HepG2 (cell line): ENCODE measurements around the gene PRELP.

ENCODE experiments used
- BRD4 ChIP-seq: sonication (generic); formaldehyde crosslinking; IDR thresholded peaks from 2 replicates; pipeline ENCODE4 v1.4.0; 2020; ENCODE audit warnings: missing genetic modification reagents
- CTCF ChIP-seq: sonication (generic); formaldehyde crosslinking; IDR thresholded peaks from 2 replicates; pipeline ENCODE4 v1.5.0; 2020; ENCODE audit warnings: mild to moderate bottlenecking, missing genetic modification reagents, moderate library complexity
- EZH2 ChIP-seq: conservative IDR thresholded peaks from 2 replicates; pipeline ENCODE4 v1.6.1; 2012; ENCODE audit warnings: mild to moderate bottlenecking, low read depth, low read length, moderate library complexity
- FIP1L1 ChIP-seq: fragments of 200-400 bp; formaldehyde crosslinking; IDR thresholded peaks from 2 replicates; pipeline ENCODE4 v1.6.1; 2018; ENCODE audit warnings: low read depth, mild to moderate bottlenecking, low read length, moderate library complexity, borderline replicate concordance; ENCODE audit not compliant: insufficient read depth
- GATA4 ChIP-seq: sonication (generic); IDR thresholded peaks from 2 replicates; pipeline ENCODE4 v1.6.1; 2016; ENCODE audit warnings: antibody characterized with exemption, low read depth, borderline replicate concordance
- NR2C2 ChIP-seq: sonication (generic); formaldehyde crosslinking; IDR thresholded peaks from 2 replicates; pipeline ENCODE4 v1.4.0; 2020; ENCODE audit warnings: missing genetic modification reagents, mild to moderate bottlenecking, moderate library complexity, borderline replicate concordance
- REST ChIP-seq, 2 experiments: IDR thresholded peaks; 2 replicates each; pipeline ENCODE4 v1.6.1; 2011 to 2012; ENCODE audit warnings: low read length in 2 of 2, borderline replicate concordance in 1 of 2, low read depth in 1 of 2, mild to moderate bottlenecking in 1 of 2, moderate library complexity in 1 of 2
- ZBTB3 ChIP-seq: sonication (generic); formaldehyde crosslinking; IDR thresholded peaks from 2 replicates; pipeline ENCODE4 v1.4.0; 2020; ENCODE audit warnings: low read depth, mild to moderate bottlenecking, moderate library complexity, missing genetic modification reagents, borderline replicate concordance
- ZNF292 ChIP-seq: sonication (generic); formaldehyde crosslinking; IDR thresholded peaks from 2 replicates; pipeline ENCODE4 v1.8.1; 2022; ENCODE audit warnings: mild to moderate bottlenecking, low read depth, missing genetic modification reagents, borderline replicate concordance
- ZNF589 ChIP-seq: sonication (generic); formaldehyde crosslinking; conservative IDR thresholded peaks from 2 replicates; pipeline ENCODE4 v1.8.0; 2022; ENCODE audit warnings: mild to moderate bottlenecking, moderate library complexity, missing genetic modification reagents
- ZNF674 ChIP-seq: sonication (generic); formaldehyde crosslinking; IDR thresholded peaks from 2 replicates; pipeline ENCODE4 v1.5.0; 2020; ENCODE audit warnings: low read depth, mild to moderate bottlenecking, missing genetic modification reagents
- ZNF691 ChIP-seq: sonication (generic); formaldehyde crosslinking; IDR thresholded peaks from 2 replicates; pipeline ENCODE4 v1.4.0; 2020; ENCODE audit warnings: missing genetic modification reagents, low read depth, mild to moderate bottlenecking, borderline replicate concordance
- ZNF768 ChIP-seq: sonication (generic); formaldehyde crosslinking; IDR thresholded peaks from 2 replicates; pipeline ENCODE4 v1.4.0; 2020; ENCODE audit warnings: missing genetic modification reagents

- TF ChIP-seq ZNF674 (CRISPR knock-in tag) (no peak), ZNF589 (CRISPR knock-in tag) (no peak), ZNF691 (CRISPR knock-in tag) (no peak), ZNF292 (no peak), ZBTB3 (CRISPR knock-in tag) (no peak), ZNF768 (no peak), GATA4 (no peak), FIP1L1 (no peak), BRD4 (CRISPR knock-in tag) (no peak), NR2C2 (CRISPR knock-in tag) (no peak), CTCF (CRISPR knock-in tag) (no peak), REST (IDR thresholded peaks at IDR 0.05; ENCODE audit: borderline replicate concordance in 1 of 2, low read depth in 1 of 2, low read length in 2 of 2) (no peak), EZH2 (no peak)
Measured at GRCh38 chr1:203462143-203462542, 13.5 kb upstream of the PRELP start.
